ENCODE results near the gene IL17RE. TPM values are rescaled to one million over a fixed set of nuclear protein-coding genes. Genes with fewer than 3 reads are reported as not detected.
A peak's percentile ranks its signal among the peaks of the same experiment; 100 is the strongest.

IL17RE gene
- total and polyA plus RNA-seq, 9 of the 15 experiments (the other 6 are each of a cell fraction or from before 2014, with no cell fraction given): 0.32 to 1.9 (median 0.51) TPM; not detected in 4

GRCh38 chr3:9934235-9934621 lies 31.6 kb downstream of the IL17RE start (continued):
- no peak for TF ChIP-seq U2AF1 (optimal IDR thresholded peaks at IDR 0.05; ENCODE audit: low read depth, low read length)
- no peak for TF ChIP-seq ZNF134 (CRISPR knock-in tag; conservative IDR thresholded peaks at IDR 0.05)
- no peak for TF ChIP-seq ZNF3 (CRISPR knock-in tag; IDR thresholded peaks at IDR 0.05)
- TF ChIP-seq RBM22 (IDR thresholded peaks at IDR 0.05; ENCODE audit: low read depth, low read length, poor library complexity, severe bottlenecking): no peak
- TF ChIP-seq ZBTB8A (IDR thresholded peaks at IDR 0.05; ENCODE audit: partially characterized antibody): no peak
- no peak for TF ChIP-seq ZKSCAN3 (CRISPR knock-in tag; IDR thresholded peaks at IDR 0.05)
- peak; percentile 12 for TF ChIP-seq CTCFL (IDR thresholded peaks at IDR 0.05; ENCODE audit: borderline replicate concordance, insufficient read depth, low read depth, low read length, poor library complexity, severe bottlenecking)
- no peak for TF ChIP-seq ZNF184 (CRISPR knock-in tag; IDR thresholded peaks at IDR 0.05)
- TF ChIP-seq TCF3 (CRISPR knock-in tag; IDR thresholded peaks at IDR 0.05): no peak
- TF ChIP-seq CHD1 (IDR thresholded peaks at IDR 0.05; ENCODE audit: low read length): no peak
- TF ChIP-seq PCBP2 (IDR thresholded peaks at IDR 0.05; ENCODE audit: low read depth, low read length, poor library complexity, severe bottlenecking): no peak
- no peak for TF ChIP-seq CREB1 (IDR thresholded peaks at IDR 0.05)
- no peak for TF ChIP-seq CREB1 (CRISPR knock-in tag; IDR thresholded peaks at IDR 0.05)
- TF ChIP-seq SIN3A (IDR thresholded peaks at IDR 0.05; ENCODE audit: borderline replicate concordance in 2 of 2, control insufficient read depth in 1 of 2, low read depth in 2 of 2, low read length in 2 of 2): peak in 1 of 2 experiments; percentile 40; a peak in 1 of 4 replicates
- TF ChIP-seq ZFP30 (CRISPR knock-in tag; IDR thresholded peaks at IDR 0.05; ENCODE audit: borderline replicate concordance): no peak
- TF ChIP-seq ZHX1 (conservative IDR thresholded peaks at IDR 0.05; ENCODE audit: low read length): no peak
- no peak; a peak in 1 of 4 replicates for TF ChIP-seq MAZ (CRISPR knock-in tag; conservative IDR thresholded peaks at IDR 0.05 in 1 of 2, IDR thresholded peaks at IDR 0.05 in 1 of 2)
- TF ChIP-seq IFI16 (CRISPR knock-in tag; IDR thresholded peaks at IDR 0.05): no peak
- no peak for TF ChIP-seq MAFF (IDR thresholded peaks at IDR 0.05; ENCODE audit: low read length)
- TF ChIP-seq TAL1 (IDR thresholded peaks at IDR 0.05): no peak
- TF ChIP-seq ARID4B (CRISPR knock-in tag; IDR thresholded peaks at IDR 0.05): no peak

All from K562 (cell line).